A172 (cell line): ENCODE data around the gene NSG1. TPM values are rescaled to one million over a fixed set of nuclear protein-coding genes. Genes with fewer than 3 reads are reported as not detected.
"Not testable (repeated sequence)": the region's sequence is repeated elsewhere in the genome, so short reads cannot be mapped to it uniquely, and the experiment has no call there.

Experiments
- DNase-seq: peaks from one replicate; pipeline ENCODE4 v3.0.0-alpha.2; 2015; ENCODE audit warnings: low spot score
- total RNA-seq: library from RNA; depleted of rRNA; stranded (reverse); fragments of >200 nt; shearing (Covaris generic); gene quantifications from 2 replicates; pipeline ENCODE4 v1.2.3, GENCODE V29; 2014; rRNA removed

Gene NSG1, protein sequence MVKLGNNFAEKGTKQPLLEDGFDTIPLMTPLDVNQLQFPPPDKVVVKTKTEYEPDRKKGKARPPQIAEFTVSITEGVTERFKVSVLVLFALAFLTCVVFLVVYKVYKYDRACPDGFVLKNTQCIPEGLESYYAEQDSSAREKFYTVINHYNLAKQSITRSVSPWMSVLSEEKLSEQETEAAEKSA
- 7.0 and 9.2 TPM in 2 replicates for total RNA-seq

DNA sequence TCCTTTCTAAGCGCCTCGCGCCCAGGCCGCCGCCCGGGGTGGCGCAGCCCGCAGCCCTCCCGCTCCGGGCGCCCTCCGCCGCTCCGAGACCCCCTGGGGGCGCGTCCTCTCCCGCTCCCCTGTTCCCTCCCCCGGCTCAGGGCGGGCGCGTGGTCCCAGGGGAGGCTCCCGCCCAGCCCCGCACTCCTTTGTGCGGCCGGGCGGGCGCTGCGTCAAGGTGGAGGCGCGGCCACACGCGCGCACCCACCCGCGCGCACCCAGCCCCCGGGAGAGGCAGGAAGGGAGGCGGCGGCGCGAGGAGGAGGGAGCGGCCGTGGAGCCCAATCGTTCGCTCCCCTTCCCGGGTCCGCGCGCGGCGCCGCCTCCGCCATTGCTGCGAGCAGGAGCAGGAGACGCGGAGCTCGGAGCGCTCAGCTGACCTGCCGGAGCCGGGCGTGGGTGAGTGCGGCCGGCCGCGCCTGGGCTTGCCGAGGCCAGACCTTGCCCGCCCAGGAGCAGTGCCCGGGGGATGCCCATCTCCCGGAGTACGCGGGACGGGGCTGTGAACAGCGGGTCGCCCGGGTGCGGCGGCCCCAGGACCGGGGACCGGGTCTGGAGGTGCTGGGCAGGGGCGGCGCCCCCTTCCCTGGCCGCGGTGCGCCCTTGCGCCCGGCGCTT, at the start of gene NSG1:
Gene NSG1 (plus strand): TSS at position 367 of the 657 bp plus-strand sequence. CDS start 528 bp downstream, outside the sequence.
- DNase-seq: no peak

GRCh38 chr4:4338210-4339001, 48.5 kb upstream of the NSG1 start:
- DNase-seq: no peak

- DNase-seq: no peak
Observed at GRCh38 chr4:4339504-4340085, 47.3 kb upstream of the NSG1 start.

GRCh38 chr4:4341861-4342650, 44.8 kb upstream of the NSG1 start:
- DNase-seq: no peak

DNA sequence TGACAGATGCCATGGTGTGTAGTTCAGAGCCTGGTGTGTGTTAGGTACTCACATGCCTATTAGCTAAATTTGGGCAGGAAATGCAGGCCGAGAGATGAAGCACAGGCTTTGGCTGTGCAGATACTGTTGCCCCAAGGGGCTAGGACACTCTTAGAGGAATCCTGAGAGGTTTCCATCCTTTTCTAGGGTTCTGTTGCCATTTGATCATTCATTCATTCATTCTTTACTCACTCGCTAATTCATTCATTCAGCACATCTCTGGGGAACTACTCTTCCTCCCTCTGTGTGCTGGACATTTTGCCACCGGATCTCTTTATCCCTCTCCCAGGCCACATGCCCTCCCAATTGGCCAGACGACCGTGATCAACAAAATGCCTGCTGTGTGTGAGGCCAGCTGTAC, 43.9 kb upstream of the NSG1 start:
- DNase-seq: no peak

DNA sequence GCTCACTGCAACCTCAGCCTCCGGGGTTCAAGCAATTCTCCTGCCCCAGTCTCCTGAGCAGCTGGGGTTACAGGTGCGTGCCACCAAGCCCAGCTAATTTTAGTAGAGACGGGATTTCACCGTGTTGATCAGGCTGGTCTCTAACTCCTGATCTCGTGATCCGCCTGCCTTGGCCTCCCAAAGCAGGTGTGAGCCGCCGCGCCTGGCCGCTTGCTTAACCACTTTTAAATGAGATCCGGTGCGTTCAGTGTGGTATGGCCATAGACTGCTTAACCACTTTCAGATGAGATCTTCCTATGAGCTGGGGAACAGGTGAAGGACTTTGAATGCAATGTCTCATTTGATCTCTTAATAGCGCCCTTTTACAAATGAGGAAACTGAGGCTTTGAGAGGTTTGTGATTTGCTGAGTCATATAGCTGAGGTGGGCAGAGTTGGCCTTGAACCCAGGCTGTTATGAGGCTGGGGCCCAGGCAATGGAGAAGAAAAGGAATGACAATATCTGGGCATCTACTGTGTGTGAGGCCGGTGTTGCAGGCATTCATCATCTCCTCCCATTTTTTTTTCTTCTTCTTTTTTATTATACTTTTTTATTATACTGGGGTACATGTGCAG, 41.9 kb upstream of the NSG1 start:
- DNase-seq: no peak

DNA sequence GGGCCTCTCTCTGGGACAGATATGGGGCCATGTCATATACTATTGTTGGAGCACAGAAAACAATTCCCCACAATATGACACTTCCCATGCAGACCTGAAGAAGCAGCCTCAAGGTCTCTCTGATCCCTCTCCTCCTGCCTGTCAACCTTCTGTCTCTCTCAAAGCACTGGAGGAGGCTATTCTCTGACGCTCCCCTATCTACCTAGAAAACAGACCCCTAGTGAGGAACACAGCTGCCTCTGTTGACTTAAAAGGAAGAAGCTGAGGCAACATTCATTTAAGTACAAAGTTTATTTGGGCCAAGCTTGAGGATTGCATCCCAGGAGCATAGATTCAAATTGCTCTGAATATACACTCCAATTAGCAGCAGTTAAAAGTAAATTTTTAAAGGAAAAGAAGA, 39.3 kb upstream of the NSG1 start:
- DNase-seq: no peak

- DNase-seq: not testable (repeated sequence)
Observed at GRCh38 chr4:4348585-4348984, 38.3 kb upstream of the NSG1 start.

DNA sequence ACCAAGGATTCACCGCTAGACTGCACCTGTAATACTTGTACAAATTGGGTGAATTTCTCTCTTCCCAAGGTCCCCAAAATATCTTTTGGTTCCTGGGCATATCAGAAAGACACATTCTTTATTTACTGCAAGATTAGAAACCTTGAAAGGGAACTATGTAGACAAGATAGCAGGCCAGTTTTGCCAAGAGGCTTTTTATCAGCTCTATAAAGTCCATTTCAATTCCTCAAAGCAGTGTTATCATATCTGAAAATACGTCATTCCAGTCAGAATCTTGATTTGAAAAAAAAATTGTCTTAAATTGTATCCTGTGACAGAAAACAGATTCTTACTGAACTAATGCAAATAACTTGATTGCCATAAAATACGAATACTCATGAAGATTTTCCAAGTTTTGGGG, 37.0 kb upstream of the NSG1 start:
- DNase-seq: no peak

GRCh38 chr4:4350909-4351308, 36.0 kb upstream of the NSG1 start:
- no peak for DNase-seq

DNA sequence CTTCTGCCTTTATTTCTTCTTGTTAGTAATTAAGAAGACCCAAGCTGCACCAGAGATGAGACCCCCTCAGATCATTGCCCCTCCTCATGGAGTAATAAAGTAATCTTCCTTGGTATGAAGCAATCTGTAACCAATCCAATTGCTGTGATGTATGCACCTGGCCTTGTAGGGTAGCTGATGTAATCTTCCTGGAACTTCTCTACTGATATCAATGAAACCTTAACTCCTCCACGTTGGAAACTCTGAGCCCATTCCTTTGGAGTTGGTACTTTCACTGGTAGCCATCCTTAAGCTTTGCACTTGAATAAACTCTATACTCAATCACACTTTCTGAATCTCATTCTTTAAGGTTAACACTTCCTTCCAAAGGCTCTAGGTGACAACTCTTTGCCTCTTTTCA, 31.6 kb upstream of the NSG1 start:
- no peak for DNase-seq

- no peak for DNase-seq
Observed at GRCh38 chr4:4356106-4357041, 30.5 kb upstream of the NSG1 start.

GRCh38 chr4:4358093-4358854, 28.6 kb upstream of the NSG1 start:
- DNase-seq: no peak

DNA sequence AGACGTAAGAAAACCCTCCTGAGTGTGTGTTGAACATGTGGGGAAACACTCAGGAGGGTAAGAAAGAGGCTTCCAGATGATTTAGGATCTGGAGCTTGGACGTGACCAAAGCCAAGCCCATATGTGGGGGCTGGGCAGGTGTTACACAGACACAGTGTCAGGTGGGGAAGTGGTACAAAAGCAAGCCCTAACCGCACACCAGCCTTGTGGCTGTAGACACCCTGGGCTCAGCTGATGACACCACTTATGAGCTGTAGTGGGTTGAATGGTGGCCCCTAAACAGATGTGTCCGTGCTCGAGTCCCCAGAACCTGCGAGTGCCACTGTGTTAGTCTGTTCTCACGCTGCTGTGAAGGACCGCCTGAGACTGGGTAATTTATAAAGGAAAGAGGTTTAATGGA, 25.0 kb upstream of the NSG1 start:
- DNase-seq: no peak

- no peak for DNase-seq
Observed at GRCh38 chr4:4362991-4363697, 23.8 kb upstream of the NSG1 start.

- DNase-seq: no peak
Observed at GRCh38 chr4:4364061-4364460, 22.8 kb upstream of the NSG1 start.

DNA sequence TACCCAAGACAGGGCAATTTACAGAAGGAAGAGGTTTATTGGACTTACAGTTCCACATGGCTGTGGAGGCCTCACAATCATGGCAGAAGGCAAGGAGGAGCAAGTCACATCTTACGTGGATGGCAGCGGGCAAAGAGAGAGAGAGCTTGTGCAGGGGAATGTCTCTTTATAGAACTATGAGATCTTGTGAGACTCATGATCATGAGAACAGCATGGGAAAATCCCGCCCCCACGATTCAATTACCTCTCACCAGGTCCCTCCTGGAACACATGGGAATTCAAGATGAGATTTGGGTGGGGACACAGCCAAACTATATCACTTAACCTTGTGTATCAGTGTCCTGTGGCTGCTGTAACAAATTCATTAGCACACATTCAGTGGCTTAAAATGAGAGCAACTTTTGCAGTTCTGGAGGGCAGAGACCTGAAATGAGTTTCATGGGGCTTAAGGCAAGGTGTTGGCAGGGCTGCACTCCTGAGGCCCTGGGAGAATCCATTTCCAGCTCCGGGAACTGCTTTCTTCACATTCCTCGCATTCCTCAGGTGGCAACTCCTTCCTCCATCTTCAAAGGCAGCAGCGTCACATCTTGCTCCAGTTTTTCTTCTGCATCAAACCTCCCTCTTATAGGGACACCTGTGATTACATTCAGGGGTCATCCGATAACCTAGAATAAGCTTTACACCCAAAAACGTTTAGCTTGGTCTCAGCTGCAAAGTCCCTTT, 22.3 kb upstream of the NSG1 start:
- DNase-seq: no peak
